Hepatic stellate cell (primary cell): ENCODE results near the gene PNPLA8.
"Not testable (repeated sequence)": the region's sequence is repeated elsewhere in the genome, so short reads cannot be mapped to it uniquely, and the experiment has no call there.

Experiments
- DNase-seq: peaks from one replicate; pipeline ENCODE4 v3.0.0; 2011; ENCODE audit warnings: low spot score

PNPLA8 gene

DNA sequence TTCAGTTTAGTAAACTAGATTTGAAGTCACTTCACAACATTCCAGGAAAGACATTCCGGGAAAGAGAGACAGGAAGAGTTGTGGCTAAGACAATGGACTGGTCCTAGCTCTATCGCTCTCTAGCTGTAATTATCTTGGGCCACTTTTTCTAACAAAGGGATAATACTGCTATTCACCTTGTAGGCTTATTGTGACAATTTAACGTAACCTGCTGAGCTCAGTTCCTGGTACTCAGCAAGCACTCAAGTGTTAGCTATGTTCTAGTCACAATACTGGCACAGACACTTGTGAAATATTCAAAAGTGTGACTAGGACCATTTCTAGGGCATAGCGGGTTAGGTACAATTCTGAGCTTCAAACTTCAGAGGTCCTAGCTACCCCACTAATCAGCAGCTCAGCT is 57.7 kb downstream of the PNPLA8 start:
- DNase-seq: no peak

DNA sequence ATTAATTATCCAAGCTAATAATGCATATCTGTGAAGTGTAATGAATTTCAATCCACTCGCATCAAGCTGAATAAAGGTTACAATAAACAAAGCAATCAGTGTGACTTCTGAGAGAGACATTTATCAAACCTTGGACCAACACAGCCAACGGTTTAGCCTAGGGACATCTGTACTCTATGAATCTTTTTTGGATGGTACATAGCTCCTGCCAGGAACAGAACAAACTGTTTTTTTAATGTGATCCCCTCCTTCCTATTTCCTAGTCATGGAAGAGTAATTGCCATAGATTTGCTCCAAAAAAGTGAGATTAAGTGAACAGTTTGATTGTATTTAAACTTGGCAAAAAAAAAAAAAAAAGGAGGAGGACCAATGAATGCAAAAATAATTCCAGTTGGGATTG is 58.5 kb downstream of the PNPLA8 start:
- no peak for DNase-seq

DNA sequence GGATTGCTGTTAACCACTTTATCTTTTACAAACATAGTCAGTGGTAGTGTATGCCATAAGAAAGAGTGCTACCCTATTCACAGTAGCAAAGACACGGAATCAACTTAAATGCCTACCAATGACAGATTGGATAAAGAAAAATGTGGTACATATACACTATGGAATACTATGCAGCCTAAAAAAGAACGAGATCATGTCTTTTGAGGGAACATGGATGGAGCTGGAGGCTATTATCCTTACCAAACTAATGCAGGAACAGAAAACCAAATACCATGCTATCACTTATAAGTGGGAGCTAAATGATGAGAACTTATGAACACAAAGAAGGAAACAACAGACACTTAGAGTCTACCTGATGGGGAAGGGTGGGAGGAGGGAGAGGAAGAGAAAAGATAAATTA is 59.6 kb downstream of the PNPLA8 start:
- DNase-seq: not testable (repeated sequence)

DNA sequence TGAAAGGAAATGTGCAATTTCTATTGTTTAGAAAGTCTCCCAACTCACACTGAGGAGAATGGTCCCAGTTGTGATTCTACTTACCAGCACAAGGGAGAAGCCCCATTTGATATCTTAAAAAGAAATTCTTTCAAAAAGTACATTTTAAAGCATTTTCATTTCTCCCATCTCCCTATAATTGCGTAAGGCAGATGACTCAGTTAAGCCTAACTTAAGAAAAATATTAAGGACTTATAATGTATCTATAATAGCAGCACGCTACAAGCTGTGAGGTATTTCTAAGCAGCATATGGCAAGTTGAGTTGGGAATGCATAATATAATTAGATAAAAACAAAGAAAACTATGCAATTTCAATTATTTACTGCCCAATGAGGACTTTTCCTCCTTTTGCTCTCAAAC is 61.2 kb downstream of the PNPLA8 start:
- DNase-seq: no peak

DNA sequence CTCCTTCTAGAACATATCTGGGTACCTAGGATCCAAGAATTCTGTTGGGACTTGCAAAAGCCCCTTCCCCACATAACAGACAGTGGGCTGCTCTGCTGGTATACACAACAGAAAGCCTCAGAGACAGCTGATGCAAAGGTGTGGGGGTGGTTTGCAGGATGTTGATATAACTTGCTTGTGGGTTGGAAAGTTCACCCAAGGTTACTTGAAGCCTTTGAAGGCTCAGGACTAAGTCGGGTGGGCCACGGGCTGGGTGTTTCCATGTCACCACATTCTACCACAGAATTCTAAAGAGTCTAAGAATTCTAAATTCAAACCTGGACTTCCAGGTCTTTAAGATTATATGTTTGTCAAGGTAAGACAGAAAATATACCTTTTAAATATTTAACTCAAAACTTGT is 62.3 kb downstream of the PNPLA8 start:
- no peak for DNase-seq

DNA sequence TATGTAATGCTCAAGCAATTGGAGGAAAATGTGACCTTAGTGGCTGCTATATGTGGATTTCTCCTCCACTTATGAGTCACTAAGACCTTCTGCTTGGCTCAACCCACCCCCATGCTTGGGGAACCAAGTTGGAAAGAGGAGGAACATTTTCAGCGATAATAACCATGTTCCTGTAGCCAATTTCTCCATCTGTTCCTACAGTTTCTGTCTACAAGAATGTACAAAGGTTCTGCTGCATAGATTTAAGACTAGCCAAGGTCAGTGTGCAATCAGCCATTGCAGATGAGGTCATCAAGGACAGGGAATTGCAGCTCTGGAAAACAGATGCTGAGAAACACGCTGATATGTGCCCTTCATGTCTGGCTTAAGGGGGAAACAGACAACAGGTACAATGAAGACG is 64.1 kb downstream of the PNPLA8 start:
- DNase-seq: no peak

DNA sequence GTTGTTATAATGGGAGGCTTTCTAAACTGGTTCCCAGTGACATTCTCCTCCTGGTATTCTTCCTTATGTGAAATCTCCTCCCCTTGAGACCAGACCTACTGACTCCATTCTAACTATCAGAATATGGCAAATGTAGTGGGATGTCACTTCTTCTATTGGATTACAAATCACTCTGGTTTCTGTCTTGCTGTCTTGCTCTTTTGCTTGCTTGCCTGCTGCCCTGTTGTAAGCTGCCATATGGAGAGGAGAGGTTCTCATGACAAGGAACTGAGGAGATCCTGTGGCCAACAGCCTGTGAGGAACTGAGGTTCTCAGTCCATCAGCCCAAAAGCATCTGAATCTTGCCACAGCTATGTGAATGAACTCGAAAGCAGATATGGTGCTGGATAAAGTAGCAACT is 65.0 kb downstream of the PNPLA8 start:
- no peak for DNase-seq

DNA sequence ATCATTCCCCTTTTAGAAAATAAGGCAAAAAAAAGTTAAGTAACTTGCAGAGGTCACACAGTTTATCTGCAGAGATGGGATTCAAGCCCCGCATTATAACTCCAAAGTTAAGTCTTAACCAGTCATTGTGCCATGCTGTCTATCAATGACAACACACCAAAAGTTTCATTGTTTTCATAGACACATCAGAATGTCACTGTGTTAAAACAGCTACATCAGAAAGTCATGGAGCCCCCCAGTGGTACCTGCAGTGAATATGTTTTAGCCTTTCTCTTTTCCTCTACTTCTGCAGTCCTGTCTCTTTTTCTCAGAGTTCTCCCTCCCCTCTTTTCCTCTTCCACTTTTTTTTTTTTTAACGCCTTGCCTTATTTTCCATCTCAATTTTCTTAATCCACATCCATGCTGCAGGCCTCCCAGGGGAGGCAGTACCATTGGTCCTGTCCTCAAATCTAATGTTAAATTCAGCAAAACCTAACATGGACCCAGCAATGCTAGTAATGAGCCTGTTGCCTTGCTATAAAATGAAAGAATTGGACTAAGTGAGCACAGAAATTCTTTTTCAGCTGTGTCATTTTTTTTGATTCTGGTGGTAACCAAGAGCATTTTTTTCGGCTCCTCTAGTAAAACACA is 65.9 kb downstream of the PNPLA8 start:
- no peak for DNase-seq

DNA sequence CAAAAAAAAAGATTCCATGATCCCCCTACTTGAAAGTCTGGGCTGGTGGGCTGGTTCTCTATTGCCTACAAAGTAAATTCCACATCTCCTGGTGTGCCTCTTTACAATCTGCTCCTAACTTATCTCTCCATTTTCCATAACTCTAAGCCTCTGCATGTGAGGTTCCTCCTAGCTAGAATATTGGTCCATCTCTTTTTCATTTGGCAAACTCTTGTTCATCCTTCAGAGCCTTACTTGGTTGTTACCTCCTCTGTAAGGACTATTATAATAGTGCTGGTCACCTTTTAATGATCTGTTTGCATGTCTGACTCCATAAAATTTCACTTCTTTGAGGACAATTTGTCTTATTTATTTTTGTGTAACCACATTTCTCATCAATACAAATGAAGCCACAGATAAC is 68.1 kb downstream of the PNPLA8 start:
- DNase-seq: no peak

DNA sequence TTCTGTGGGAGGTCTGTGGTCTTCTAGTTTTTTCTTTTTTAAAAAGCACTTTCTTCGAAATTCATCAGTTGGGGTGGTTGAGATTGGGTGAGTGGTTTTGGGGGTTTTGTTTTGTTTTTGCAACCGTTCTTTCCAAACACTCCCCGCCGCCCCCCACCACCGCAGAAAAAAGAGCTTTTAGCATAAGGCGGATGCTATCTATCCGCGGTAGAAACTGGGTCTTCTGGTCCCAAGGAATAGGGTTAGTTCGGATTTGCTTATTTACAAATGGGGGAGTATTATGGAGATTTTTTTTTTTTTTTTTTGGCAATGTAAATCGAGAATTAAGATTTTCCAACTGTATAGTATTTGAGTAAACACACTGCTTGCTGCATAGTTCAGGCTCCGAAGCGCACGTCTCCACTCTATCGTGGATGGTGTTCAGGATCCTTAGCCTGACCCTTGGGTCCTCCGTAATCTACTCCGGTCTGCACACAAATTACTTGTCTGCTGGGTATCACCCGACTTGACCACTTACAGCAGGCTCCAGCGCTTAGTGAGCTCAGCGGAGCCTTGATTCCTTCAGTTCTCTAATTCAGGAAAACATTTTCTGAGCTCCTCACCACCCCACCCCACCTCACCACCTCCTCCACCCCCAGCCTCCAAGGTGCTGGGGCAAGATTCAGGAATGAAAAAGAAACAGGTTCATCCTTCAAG is 68.9 kb downstream of the PNPLA8 start:
- DNase-seq: no peak

DNA sequence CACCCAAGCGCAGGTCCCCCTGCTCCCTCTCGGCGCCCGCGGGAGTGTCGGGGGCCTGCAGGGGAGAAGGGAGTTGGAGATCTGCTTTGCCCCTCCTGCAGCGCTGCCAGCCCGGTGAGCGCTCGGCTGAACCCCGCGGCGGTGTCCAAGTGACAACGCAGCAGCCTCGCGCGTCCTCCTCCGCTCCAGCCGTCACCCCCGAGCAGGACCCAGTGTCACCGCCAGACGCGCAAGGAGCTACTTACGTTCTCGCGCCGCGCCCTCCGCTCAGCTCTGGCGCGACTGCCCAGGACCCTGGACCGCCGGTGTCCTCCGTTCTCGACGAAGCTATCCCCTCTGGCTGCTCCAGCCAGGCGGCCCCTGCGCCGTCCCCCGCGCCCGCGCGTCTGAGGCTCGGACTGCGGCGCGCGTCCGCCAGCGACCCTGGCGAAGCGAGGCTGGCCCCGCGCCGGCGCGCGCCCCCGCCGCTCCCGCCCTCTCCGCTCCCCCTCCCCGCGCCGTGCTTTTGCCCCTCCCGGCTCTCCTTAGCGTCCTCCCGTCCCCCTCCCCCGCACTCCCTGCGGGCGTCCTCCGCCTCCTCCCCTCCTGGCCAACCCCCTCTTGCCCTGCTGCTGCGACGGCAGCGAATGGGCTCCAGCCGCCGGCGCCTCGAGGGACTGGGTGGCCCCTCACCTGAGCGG is 69.8 kb downstream of the PNPLA8 start, which contains the start of gene NRCAM:
TSS of gene NRCAM (minus strand) at position 439 of the 680 bp plus-strand sequence. CDS start 216,372 bp downstream, outside the sequence.
- peak; percentile 20 for DNase-seq

DNA sequence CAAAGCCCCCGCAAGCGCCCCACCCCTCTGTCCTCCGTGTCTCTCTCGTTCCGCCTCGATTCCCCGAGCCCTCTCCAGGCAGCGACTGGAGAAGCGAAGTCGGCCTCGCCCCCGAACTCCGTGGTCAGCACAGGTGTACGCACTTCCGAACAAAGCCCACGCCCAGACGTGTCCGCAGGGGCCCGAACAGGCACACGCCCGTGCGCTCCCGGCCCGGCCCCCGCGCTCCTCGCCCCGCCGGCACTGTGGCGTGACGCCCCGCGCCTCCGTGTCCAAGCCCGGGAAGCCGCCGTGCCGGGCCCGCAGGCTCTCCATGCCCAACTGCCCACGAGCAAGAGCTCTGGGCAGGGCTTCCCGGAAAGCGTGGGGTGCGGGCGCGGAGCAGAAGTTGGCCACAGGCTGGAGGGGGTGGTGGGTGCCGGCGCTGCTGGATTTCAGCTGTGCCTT is 70.4 kb downstream of the PNPLA8 start:
- peak; percentile 24 for DNase-seq

DNA sequence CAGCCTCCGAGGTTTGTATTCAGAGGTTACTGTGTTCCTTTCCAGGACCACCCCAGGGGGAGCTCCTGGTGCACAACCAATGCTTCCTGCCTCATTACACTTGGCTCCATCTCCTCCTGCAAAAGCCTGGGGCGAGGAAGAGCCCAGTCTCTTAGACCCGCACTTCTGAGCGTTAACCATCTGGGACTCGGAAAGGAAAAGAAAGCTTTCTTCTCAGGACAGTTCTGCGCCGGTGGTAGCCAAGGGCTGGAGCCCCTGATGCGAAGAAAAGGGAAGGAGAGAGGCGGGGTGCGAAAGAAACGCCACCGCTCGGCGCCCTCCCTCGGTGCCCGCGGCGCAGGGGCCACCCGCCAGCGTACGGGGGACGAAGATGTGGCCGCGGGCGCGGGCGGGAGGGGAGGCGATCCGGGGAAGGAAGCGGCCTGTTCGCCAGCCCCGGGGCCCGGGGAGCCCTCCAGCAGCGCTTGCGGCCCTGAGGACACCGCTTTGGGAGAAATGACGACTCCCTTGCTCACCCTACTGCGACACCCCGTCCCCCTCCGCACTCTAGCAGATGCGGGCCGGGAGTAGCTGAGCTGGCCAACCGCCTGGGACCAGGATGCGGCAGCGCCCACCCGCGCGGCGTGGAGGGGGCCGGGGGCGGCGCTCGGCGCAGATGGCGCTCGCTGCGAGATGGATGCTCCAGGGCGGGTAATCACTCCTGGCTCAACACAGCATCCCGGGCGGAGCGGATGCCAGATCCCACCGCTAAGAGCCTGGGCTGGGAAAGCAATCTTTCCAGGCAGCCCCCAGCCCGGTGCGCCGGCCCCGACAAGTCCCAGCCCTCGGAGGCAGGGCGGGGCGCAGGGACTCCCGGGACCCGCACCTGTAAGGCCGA is 71.0 kb downstream of the PNPLA8 start:
- peak; percentile 24 for DNase-seq

DNA sequence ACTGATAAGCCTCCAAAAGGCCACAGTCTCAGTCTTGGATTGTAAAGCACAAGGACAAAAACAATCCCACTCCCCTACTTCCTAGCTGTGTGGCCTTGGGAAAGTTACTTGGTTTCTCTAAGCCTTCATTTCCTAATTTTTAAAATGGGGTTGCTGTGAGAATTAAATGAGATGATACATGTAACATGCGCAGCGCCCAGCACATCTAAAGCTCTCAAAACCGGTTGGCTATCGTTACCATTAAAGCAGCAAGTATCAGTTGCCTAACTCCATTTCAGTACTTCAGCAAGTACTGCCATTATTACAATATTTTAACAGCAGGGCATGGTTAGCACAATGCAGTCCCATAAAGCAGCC is 71.6 kb downstream of the PNPLA8 start:
- DNase-seq: no peak

DNA sequence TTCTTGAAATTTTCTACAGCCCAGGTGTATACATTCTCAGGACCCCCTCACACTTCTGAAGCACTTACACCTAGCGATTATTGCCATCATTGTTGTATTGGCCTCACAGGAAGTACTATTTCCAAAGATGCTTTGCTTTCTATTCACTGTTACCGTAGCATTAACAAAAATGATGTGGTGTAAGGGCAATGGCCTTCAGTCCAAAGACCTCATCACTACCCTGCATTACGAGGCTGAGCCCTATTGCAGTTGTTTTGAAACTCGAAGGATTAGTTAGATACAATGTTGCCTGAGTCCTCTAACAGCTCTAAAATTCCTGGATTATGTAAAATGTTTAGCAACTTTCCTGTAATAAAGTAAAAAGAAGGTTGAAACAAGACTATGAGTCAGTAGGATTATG is 72.6 kb downstream of the PNPLA8 start:
- no peak for DNase-seq

DNA sequence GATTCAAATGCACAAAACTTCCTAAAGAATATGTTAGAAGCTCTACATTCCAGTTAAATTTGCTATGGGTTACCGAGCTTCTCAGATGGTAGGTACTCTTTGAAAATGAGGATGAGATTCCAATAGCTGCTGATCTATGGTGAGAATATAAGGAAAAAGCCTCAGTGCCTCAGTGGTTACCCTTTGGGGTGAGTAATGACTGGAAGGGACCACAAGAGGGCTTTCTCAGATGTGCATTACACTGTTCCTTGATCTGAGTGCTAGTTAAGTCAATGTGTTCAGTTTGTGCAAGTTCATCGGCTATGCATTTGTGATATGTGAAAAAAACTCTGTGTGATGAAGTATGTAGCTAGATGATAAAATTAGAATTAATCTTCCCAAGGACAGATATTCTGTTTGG is 73.2 kb downstream of the PNPLA8 start:
- DNase-seq: peak; percentile 20

DNA sequence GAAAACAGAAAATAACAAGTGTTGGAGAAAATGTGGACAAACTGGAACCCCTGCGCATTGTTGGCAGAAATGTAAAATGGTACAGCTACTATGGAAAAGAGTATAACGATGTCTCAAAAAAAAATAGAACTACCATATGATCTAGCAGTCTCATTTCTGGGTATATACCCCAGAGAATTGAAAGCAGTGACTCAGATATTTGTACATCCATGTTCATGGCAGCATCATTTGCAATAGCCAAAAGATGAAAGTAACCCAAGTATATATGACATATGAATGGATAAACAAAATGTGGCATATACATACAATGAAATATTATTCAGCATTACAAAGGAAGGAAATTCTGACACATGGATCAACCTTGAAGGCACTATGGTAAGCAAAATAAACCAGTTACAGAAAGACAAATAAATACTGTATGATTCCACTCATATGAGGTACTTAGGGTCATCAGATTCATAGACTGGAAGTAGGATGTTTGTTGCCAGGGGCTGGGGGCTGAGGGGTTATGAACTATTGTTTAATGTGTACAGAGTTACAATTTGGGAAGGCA is 74.6 kb downstream of the PNPLA8 start:
- DNase-seq: no peak

DNA sequence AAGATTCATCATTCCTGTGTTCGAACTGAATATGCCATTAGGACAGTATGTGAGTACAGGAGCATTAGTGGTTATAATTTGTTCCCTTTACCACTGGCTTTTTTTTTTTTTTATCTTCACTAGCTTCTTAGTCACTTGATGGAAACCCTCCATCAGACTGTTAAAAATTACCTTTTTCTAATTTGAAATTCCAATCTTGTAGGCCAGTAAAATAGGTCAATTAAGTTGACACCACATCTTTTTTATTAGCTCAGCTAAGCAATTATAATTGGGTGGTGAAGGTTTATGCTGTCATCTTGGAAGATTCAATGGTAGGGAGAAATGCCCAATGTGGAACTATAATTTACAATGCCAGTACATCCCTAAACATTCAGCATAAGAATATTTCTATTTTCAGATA is 75.8 kb downstream of the PNPLA8 start:
- DNase-seq: no peak

DNA sequence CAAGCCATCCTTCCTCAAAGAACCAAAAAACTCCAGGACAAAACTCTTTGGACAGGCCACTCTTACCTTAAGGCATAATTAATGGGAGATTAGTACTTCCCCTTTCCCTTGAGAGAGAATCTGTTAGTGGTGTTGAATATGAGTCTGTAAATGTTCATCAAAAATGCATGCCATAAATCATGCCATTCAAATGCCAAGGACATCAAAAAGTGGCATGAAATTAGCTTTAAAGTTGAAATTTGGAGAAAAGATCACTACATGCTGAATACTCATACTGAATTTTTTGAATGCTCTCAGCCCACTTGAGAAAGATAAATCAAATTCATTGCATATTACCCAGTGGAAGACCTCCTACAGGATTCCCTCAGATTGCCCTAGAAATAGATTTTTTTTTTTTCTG is 76.4 kb downstream of the PNPLA8 start:
- DNase-seq: no peak

DNA sequence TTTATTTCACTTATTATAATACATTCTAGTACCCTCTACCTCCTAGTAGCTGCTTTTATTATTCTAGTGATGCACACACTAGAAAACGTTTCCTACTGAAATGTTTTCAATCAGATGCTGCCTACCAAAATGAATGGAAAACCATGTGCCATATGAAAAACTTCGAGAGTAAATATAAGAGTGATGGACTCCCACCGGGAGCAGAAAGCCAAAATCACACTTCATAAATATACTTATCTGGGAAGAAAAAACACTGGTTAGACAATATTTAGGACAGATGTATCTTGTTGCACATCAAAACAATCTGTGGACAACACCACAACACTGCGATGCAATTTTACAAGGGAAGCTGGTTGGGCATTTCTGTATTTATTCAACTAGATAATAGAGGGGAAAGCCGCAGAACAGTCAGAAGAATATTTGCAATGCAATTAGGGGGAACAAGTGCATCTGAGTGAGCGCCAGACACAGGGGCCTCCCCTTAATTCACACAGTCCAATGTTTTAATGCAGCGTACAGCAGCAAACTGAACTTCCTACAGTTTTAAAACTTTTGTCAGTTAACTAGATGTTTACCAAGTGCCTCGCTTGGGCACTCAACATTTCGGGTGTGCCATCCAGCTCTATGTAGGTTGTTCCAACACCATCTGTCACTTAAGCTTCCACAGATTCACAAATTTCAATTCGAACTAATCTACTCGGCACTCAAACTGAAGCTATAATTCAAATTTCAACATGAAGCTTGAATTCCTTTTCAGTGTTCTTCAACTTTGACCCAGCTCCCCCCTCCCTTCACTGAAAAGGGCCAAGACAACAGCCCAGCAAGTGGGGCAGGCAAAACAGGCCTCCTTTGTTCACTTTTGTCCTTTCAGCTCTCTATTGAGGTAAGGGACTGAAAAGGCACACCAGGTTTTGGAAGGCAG is 77.1 kb downstream of the PNPLA8 start:
- no peak for DNase-seq

DNA sequence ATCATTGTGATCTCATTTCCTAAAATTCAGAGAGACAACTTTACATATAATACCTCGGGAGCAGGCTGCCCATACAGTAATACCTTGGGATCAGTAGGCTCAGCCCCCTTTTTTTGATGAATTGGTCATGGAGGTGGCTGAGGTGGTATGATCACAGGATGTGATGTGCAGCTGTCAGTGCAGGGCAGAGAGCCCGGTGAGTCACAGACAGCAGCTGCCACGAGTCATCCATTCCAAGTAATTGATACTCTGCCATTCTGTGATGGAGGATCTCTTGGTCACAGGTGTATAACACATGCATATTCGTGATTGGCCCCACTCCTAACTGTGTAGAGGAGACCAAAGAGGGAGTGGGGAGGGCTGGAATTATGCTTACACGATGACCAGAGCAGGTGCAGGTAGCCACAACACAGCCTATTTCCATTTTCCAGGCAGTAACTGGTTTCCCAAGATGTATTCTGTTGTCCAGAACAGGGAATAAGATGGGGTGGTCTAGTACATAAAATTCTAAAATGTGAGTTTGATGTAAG is 83.8 kb downstream of the PNPLA8 start:
- DNase-seq: no peak
